ENCODE measurements around the gene MX2.

The MX2 gene

DNA sequence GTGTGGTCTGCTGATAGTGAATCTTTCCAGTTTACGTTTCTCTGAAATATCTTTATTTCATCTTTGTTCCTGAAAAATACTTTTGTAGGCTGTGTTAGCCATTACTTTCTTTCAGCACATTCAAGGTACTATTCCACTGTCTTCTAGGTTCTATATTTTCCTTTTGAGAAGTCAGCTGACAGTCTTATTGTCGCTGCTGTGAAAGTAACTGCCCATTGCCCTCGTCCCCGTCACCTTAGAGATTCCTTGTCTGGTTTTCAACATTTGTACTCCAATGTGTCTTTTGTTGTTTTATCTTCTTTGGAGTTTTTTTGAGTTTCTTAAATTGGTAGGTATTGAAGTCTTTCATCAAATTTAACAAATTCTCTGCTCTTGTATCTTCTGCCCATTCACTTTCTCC lies 19.8 kb upstream of the MX2 start:
- Histone ChIP-seq H3K4me3 (ENCODE audit: low read length) (no peak overlapping the region), H3K4me1 (ENCODE audit: low read length) (no peaks in the 10 kb centered on the region), H3K9me3 (replicated peaks; ENCODE audit: insufficient read depth, low read length) (0 out of 2 replicates have a peak, but pooled peaks cover 4% of the 10 kb centered on the region), H3K4me2 (ENCODE audit: low read depth, low read length) (no peak overlapping the region), H4K20me1 (ENCODE audit: insufficient read depth, low read length) (no peaks in the 10 kb centered on the region), H3K9me2 (replicated peaks; ENCODE audit: insufficient read depth, low read length) (no peaks in the 10 kb centered on the region), H3K36me3 (replicated peaks; ENCODE audit: insufficient read depth, low read length) (no peaks in the 10 kb centered on the region), H3F3A (ENCODE audit: insufficient read depth, low read length) (no peaks in the 10 kb centered on the region), H2AFZ (ENCODE audit: low read length) (no peak overlapping the region), H3K27ac (ENCODE audit: low read length) (no peak overlapping the region), H3K9ac (ENCODE audit: low read length) (no peak overlapping the region), H3K27me3 (replicated peaks; ENCODE audit: insufficient read depth, low read length) (no peaks in the 10 kb centered on the region), H3K79me2 (ENCODE audit: low read length) (no peaks in the 10 kb centered on the region)
- TF ChIP-seq, protein P1, sequence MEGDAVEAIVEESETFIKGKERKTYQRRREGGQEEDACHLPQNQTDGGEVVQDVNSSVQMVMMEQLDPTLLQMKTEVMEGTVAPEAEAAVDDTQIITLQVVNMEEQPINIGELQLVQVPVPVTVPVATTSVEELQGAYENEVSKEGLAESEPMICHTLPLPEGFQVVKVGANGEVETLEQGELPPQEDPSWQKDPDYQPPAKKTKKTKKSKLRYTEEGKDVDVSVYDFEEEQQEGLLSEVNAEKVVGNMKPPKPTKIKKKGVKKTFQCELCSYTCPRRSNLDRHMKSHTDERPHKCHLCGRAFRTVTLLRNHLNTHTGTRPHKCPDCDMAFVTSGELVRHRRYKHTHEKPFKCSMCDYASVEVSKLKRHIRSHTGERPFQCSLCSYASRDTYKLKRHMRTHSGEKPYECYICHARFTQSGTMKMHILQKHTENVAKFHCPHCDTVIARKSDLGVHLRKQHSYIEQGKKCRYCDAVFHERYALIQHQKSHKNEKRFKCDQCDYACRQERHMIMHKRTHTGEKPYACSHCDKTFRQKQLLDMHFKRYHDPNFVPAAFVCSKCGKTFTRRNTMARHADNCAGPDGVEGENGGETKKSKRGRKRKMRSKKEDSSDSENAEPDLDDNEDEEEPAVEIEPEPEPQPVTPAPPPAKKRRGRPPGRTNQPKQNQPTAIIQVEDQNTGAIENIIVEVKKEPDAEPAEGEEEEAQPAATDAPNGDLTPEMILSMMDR (IDR thresholded peaks at IDR 0.05; ENCODE audit: low read length), result no peak
- TF ChIP-seq EZH2 (optimal IDR thresholded peaks at IDR 0.05; ENCODE audit: low read depth, low read length) (no peak), EZH2phosphoT487 (IDR thresholded peaks at IDR 0.05; ENCODE audit: low read length) (no peak)
- no peak for DNase-seq

DNA sequence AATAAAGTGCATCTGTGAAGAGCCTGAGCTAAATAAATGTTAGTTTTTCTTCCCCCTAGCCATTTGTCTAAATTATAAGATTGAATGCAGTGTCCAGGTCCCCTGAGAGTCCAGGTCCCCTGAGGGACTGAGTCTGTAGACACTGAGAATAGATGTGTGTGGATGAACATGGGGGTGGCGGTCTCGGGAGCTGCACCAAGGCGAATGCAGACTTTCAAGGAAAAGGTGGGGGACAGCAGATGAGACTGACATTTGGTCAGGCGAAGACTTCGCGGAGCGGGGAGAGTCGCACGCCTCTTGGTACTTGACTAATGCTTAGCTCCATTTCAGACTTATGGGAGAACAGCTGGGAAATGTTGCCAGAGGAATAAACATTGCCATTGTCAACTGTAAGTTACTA lies 17.7 kb upstream of the MX2 start:
- no peak overlapping the region for H3K4me3 ChIP-seq (ENCODE audit: low read length)
- no peak overlapping the region for H2AFZ ChIP-seq (ENCODE audit: low read length)

DNA sequence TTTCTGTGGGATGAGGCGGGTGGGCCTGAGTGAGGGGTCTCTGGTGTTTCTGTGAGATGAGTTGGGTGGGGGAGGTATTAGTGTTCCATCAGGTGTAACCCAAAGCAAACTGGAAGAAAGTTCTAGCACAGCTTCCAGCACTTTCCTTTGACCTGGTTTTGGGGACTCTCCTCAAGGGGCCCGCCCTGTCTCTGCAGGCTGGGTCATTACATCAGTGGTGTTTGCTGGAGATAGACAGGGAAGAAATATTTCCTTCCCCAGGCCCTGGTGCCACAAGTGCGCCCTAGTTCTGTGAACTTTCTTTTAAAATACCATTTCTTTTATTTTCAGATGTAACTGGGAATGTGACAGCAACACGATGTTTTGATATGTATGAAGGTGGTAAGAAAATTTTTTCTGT lies 16.5 kb upstream of the MX2 start:
- Histone ChIP-seq H4K20me1 (ENCODE audit: insufficient read depth, low read length) (no peaks in the 10 kb centered on the region), H3K4me3 (ENCODE audit: low read length) (no peak overlapping the region), H3K9me2 (replicated peaks; ENCODE audit: insufficient read depth, low read length) (no peaks in the 10 kb centered on the region), H3K36me3 (replicated peaks; ENCODE audit: insufficient read depth, low read length) (no peaks in the 10 kb centered on the region), H3K27me3 (replicated peaks; ENCODE audit: insufficient read depth, low read length) (peaks cover 8% of the 10 kb centered on the region; the same call in 1 of the 2 replicates), H3K27ac (ENCODE audit: low read length) (no peak overlapping the region), H3F3A (ENCODE audit: insufficient read depth, low read length) (no peaks in the 10 kb centered on the region), H3K9ac (ENCODE audit: low read length) (no peak overlapping the region), H3K9me3 (replicated peaks; ENCODE audit: insufficient read depth, low read length) (0 out of 2 replicates have a peak, but pooled peaks cover 4% of the 10 kb centered on the region), H2AFZ (ENCODE audit: low read length) (no peak overlapping the region), H3K4me1 (ENCODE audit: low read length) (no peaks in the 10 kb centered on the region), H3K4me2 (ENCODE audit: low read depth, low read length) (no peak overlapping the region), H3K79me2 (ENCODE audit: low read length) (no peaks in the 10 kb centered on the region)
- DNase-seq, result no peak
- TF ChIP-seq EZH2phosphoT487 (IDR thresholded peaks at IDR 0.05; ENCODE audit: low read length) (no peak), EZH2 (optimal IDR thresholded peaks at IDR 0.05; ENCODE audit: low read depth, low read length) (no peak)
- TF ChIP-seq, protein P1 (IDR thresholded peaks at IDR 0.05; ENCODE audit: low read length), result no peak

More for the DNA sequence above, 17.7 kb upstream of the MX2 start:
- no peaks in the 10 kb centered on the region for H3F3A ChIP-seq (ENCODE audit: insufficient read depth, low read length)
- H3K79me2 ChIP-seq (ENCODE audit: low read length), result no peaks in the 10 kb centered on the region
- no peak overlapping the region for H3K9ac ChIP-seq (ENCODE audit: low read length)
- no peak for DNase-seq
- no peaks in the 10 kb centered on the region for H4K20me1 ChIP-seq (ENCODE audit: insufficient read depth, low read length)
- no peaks in the 10 kb centered on the region for H3K4me1 ChIP-seq (ENCODE audit: low read length)
- no peak overlapping the region for H3K27ac ChIP-seq (ENCODE audit: low read length)
- TF ChIP-seq, protein P1 (IDR thresholded peaks at IDR 0.05; ENCODE audit: low read length), result no peak
- TF ChIP-seq EZH2 (optimal IDR thresholded peaks at IDR 0.05; ENCODE audit: low read depth, low read length), result no peak
- no peak overlapping the region for H3K4me2 ChIP-seq (ENCODE audit: low read depth, low read length)
- 0 out of 2 replicates have a peak, but pooled peaks cover 4% of the 10 kb centered on the region for H3K9me3 ChIP-seq (replicated peaks; ENCODE audit: insufficient read depth, low read length)
- no peaks in the 10 kb centered on the region for H3K36me3 ChIP-seq (replicated peaks; ENCODE audit: insufficient read depth, low read length)
- H3K27me3 ChIP-seq (replicated peaks; ENCODE audit: insufficient read depth, low read length), result peaks cover 8% of the 10 kb centered on the region; the same call in 1 of the 2 replicates
- H3K9me2 ChIP-seq (replicated peaks; ENCODE audit: insufficient read depth, low read length), result no peaks in the 10 kb centered on the region

Measured in MM.1S (cell line).